Measurements from ENCODE around the gene LSAMP. TPM values are rescaled to one million over a fixed set of nuclear protein-coding genes. Genes with fewer than 3 reads are reported as not detected.

The LSAMP gene
- total and polyA plus RNA-seq, 2 experiments from 2014 or later, result 4.6 to 6.0 TPM

GRCh38 chr3:116029266-116029665 is 416.0 kb downstream of the LSAMP start:
- DNase-seq (ENCODE audit: low read depth in 1 of 2, low spot score in 1 of 2), result no peak
- Histone ChIP-seq H3K4me1 (ENCODE audit: low read depth) (no peaks in the 10 kb centered on the region), H3K9me3 (ENCODE audit: low read depth) (no peaks in the 10 kb centered on the region), H3K27ac (no peak overlapping the region), H3K36me3 (no peaks in the 10 kb centered on the region), H3K4me3 (no peak overlapping the region), H3K27me3 (peaks cover 16% of the 10 kb centered on the region)
- no peak for TF ChIP-seq CTCF (IDR thresholded peaks at IDR 0.05; ENCODE audit: low read depth, low read length)

GRCh38 chr3:116028157-116028556 is 417.1 kb downstream of the LSAMP start:
- no peak for DNase-seq (ENCODE audit: low read depth in 1 of 2, low spot score in 1 of 2)
- TF ChIP-seq CTCF (IDR thresholded peaks at IDR 0.05; ENCODE audit: low read depth, low read length), result no peak
- Histone ChIP-seq H3K9me3 (ENCODE audit: low read depth) (no peaks in the 10 kb centered on the region), H3K4me3 (no peak overlapping the region), H3K4me1 (ENCODE audit: low read depth) (no peaks in the 10 kb centered on the region), H3K36me3 (no peaks in the 10 kb centered on the region), H3K27me3 (peaks cover 16% of the 10 kb centered on the region), H3K27ac (no peak overlapping the region)

- Histone ChIP-seq H3K4me3 (no peak overlapping the region), H3K4me1 (ENCODE audit: low read depth) (no peaks in the 10 kb centered on the region), H3K27ac (no peak overlapping the region), H3K36me3 (no peaks in the 10 kb centered on the region), H3K9me3 (ENCODE audit: low read depth) (no peaks in the 10 kb centered on the region), H3K27me3 (no peaks in the 10 kb centered on the region)
- DNase-seq (ENCODE audit: low read depth in 1 of 2, low spot score in 1 of 2), result no peak
- no peak for TF ChIP-seq CTCF (IDR thresholded peaks at IDR 0.05; ENCODE audit: low read depth, low read length)
These were observed 424.3 kb downstream of the LSAMP start for GRCh38 chr3:116020989-116021388.

- Histone ChIP-seq H3K27ac (no peak overlapping the region), H3K27me3 (no peaks in the 10 kb centered on the region), H3K9me3 (ENCODE audit: low read depth) (no peaks in the 10 kb centered on the region), H3K4me1 (ENCODE audit: low read depth) (no peaks in the 10 kb centered on the region), H3K4me3 (no peak overlapping the region), H3K36me3 (no peaks in the 10 kb centered on the region)
- TF ChIP-seq CTCF (IDR thresholded peaks at IDR 0.05; ENCODE audit: low read depth, low read length), result no peak
- peak in 1 of 2 donors; percentile 19 for DNase-seq (ENCODE audit: low read depth in 1 of 2, low spot score in 1 of 2)
These were observed 424.8 kb downstream of the LSAMP start for GRCh38 chr3:116020495-116020894.

- no peaks in the 10 kb centered on the region for H3K27me3 ChIP-seq
- no peaks in the 10 kb centered on the region for H3K9me3 ChIP-seq (ENCODE audit: low read depth)
- H3K4me1 ChIP-seq (ENCODE audit: low read depth), result no peaks in the 10 kb centered on the region
- H3K4me3 ChIP-seq, result no peak overlapping the region
- DNase-seq (ENCODE audit: low read depth in 1 of 2, low spot score in 1 of 2), result no peak
- no peak for TF ChIP-seq CTCF (IDR thresholded peaks at IDR 0.05; ENCODE audit: low read depth, low read length)
- H3K27ac ChIP-seq, result no peak overlapping the region
- no peaks in the 10 kb centered on the region for H3K36me3 ChIP-seq
These were observed 426.0 kb downstream of the LSAMP start for GRCh38 chr3:116019254-116019763.

- DNase-seq (ENCODE audit: low read depth in 1 of 2, low spot score in 1 of 2), result no peak
- no peaks in the 10 kb centered on the region for H3K4me1 ChIP-seq (ENCODE audit: low read depth)
- H3K27ac ChIP-seq, result no peak overlapping the region
- no peaks in the 10 kb centered on the region for H3K9me3 ChIP-seq (ENCODE audit: low read depth)
- no peaks in the 10 kb centered on the region for H3K27me3 ChIP-seq
- H3K4me3 ChIP-seq, result no peak overlapping the region
- H3K36me3 ChIP-seq, result no peaks in the 10 kb centered on the region
- TF ChIP-seq CTCF (IDR thresholded peaks at IDR 0.05; ENCODE audit: low read depth, low read length), result no peak
These were observed 426.6 kb downstream of the LSAMP start for GRCh38 chr3:116018646-116019045.
